OCI-LY3 (cell line): Measurements from ENCODE around the gene VIPR2.

Experiments used
- H2AFZ ChIP-seq: fragments of 200-600, 300-600 bp; shearing (Covaris generic); 2 replicates; pipeline ENCODE4 v1.6.0; 2014; ENCODE audit warnings: antibody characterized with exemption, low read depth, low read length
- H3K27ac ChIP-seq: fragments of 200-600, 300-600 bp; sonication (generic); 2 replicates; pipeline ENCODE4 v1.5.1; 2014; ENCODE audit warnings: mild to moderate bottlenecking, low read length, moderate library complexity, mixed read lengths
- H3K27me3 ChIP-seq: fragments of 200-600, 300-600 bp; sonication (generic); 2 replicates; pipeline ENCODE4 v1.6.1; 2014; ENCODE audit warnings: low read depth, low read length, mixed read lengths
- H3K36me3 ChIP-seq: fragments of 200-600, 300-600 bp; sonication (generic); replicated peaks from 2 replicates; pipeline ENCODE3; 2014; ENCODE audit warnings: low read depth, low read length, mixed read lengths
- H3K4me1 ChIP-seq: fragments of 300-600, 200-600 bp; sonication (generic); 2 replicates; pipeline ENCODE4 v1.6.1; 2014; ENCODE audit warnings: low read length, mixed read lengths
- H3K4me2 ChIP-seq: fragments of 200-600, 300-600 bp; sonication (generic); 2 replicates; pipeline ENCODE4 v1.6.1; 2014; ENCODE audit warnings: low read length, mixed read lengths
- H3K4me3 ChIP-seq: fragments of 300-600, 200-600 bp; sonication (generic); 2 replicates; pipeline ENCODE4 v1.5.1; 2014; ENCODE audit warnings: antibody characterized with exemption, mild to moderate bottlenecking, low read length, moderate library complexity
- H3K79me2 ChIP-seq: fragments of 300-600, 200-600 bp; shearing (Covaris generic); 2 replicates; pipeline ENCODE4 v1.6.1; 2014; ENCODE audit warnings: mild to moderate bottlenecking, low read length, mixed read lengths
- H3K9ac ChIP-seq: fragments of 300-600, 200-600 bp; shearing (Covaris generic); 2 replicates; pipeline ENCODE4 v1.6.0; 2014; ENCODE audit warnings: mild to moderate bottlenecking, low read length, moderate library complexity
- H3K9me3 ChIP-seq: fragments of 200-600, 300-600 bp; shearing (Covaris generic); 2 replicates; pipeline ENCODE4 v1.6.1; 2014; ENCODE audit warnings: low read length, mixed read lengths; ENCODE audit not compliant: insufficient read depth
- H4K20me1 ChIP-seq: fragments of 200-600, 300-600 bp; sonication (generic); 2 replicates; pipeline ENCODE4 v1.6.1; 2016; ENCODE audit warnings: low read length, mixed read lengths; ENCODE audit not compliant: insufficient read depth
- CTCF ChIP-seq: fragments of 200-600, 300-600 bp; sonication (generic); IDR thresholded peaks from 2 replicates; pipeline ENCODE4 v1.5.1; 2014; ENCODE audit warnings: antibody characterized with exemption, low read length, low read depth
- EZH2phosphoT487 ChIP-seq: fragments of 200-600 bp; shearing (Covaris generic); IDR thresholded peaks from 2 replicates; pipeline ENCODE4 v1.6.1; 2018; ENCODE audit warnings: antibody characterized with exemption, mixed run types, low read depth

The VIPR2 gene

GRCh38 chr7:159105832-159106811, 38.5 kb downstream of the VIPR2 start:
- Histone ChIP-seq H3K4me1 (no peaks in the 10 kb centered on the region), H4K20me1 (no peaks in the 10 kb centered on the region), H3K79me2 (no peaks in the 10 kb centered on the region), H3K4me3 (no peak overlapping the region), H3K36me3 (no peaks in the 10 kb centered on the region), H3K27ac (no peak overlapping the region), H2AFZ (no peak overlapping the region), H3K27me3 (peaks cover 17% of the 10 kb centered on the region), H3K9me3 (no peaks in the 10 kb centered on the region), H3K4me2 (no peak overlapping the region), H3K9ac (no peak overlapping the region)
- no peak for TF ChIP-seq EZH2phosphoT487
- TF ChIP-seq CTCF: no peak

- Histone ChIP-seq H3K9ac (no peak overlapping the region), H3K4me2 (no peak overlapping the region), H3K4me1 (no peaks in the 10 kb centered on the region), H2AFZ (no peak overlapping the region), H3K36me3 (no peaks in the 10 kb centered on the region), H3K27ac (no peak overlapping the region), H3K79me2 (no peaks in the 10 kb centered on the region), H3K9me3 (no peaks in the 10 kb centered on the region), H4K20me1 (no peaks in the 10 kb centered on the region), H3K4me3 (no peak overlapping the region), H3K27me3 (peaks cover 17% of the 10 kb centered on the region)
- no peak for TF ChIP-seq EZH2phosphoT487
- TF ChIP-seq CTCF: no peak
Observed at GRCh38 chr7:159105066-159105780, 39.4 kb downstream of the VIPR2 start.

- Histone ChIP-seq H3K4me2 (no peak overlapping the region), H3K36me3 (no peaks in the 10 kb centered on the region)
Observed at GRCh38 chr7:159104188-159104920, 40.3 kb downstream of the VIPR2 start.

More at GRCh38 chr7:159104188-159104920, 40.3 kb downstream of the VIPR2 start:
- Histone ChIP-seq H3K79me2 (no peaks in the 10 kb centered on the region), H4K20me1 (no peaks in the 10 kb centered on the region), H3K4me3 (no peak overlapping the region), H3K9ac (no peak overlapping the region), H2AFZ (no peak overlapping the region), H3K9me3 (no peaks in the 10 kb centered on the region), H3K27me3 (peaks cover 17% of the 10 kb centered on the region), H3K4me1 (no peaks in the 10 kb centered on the region), H3K27ac (no peak overlapping the region)
- no peak for TF ChIP-seq EZH2phosphoT487
- TF ChIP-seq CTCF: no peak
